HL-60 (cell line): ENCODE measurements around the gene TBX2.

Experiments used
- DNase-seq, 2 experiments: peaks; one replicate each; pipeline ENCODE4 v3.0.0-alpha.2; 2010 to 2020; ENCODE audit warnings: low read depth in 1 of 2, low spot score in 1 of 2
- H3K27ac ChIP-seq: fragments of 250-450 bp; sonication (Bioruptor Pico); replicated peaks from 2 replicates; pipeline ENCODE4 v1.5.1; 2020; ENCODE audit warnings: mild to moderate bottlenecking, moderate library complexity
- H3K27me3 ChIP-seq: fragments of 250-450 bp; sonication (Bioruptor Pico); 2 replicates; pipeline ENCODE4 v1.5.1; 2021; ENCODE audit warnings: mild to moderate bottlenecking, moderate library complexity; ENCODE audit not compliant: insufficient read depth, poor library complexity, severe bottlenecking
- H3K4me3 ChIP-seq: replicated peaks from 2 replicates; pipeline ENCODE4 v1.5.1; 2011; ENCODE audit warnings: mild to moderate bottlenecking, control low read depth, low read length; ENCODE audit not compliant: insufficient read depth
- CTCF ChIP-seq: IDR thresholded peaks from one replicate; pipeline ENCODE4 v1.5.1; 2011; ENCODE audit warnings: low read length, control low read depth, inconsistent platforms; ENCODE audit not compliant: insufficient read depth
- GABPA ChIP-seq: IDR thresholded peaks from 2 replicates; pipeline ENCODE4 v1.6.1; 2012; ENCODE audit warnings: low read depth
- POLR2AphosphoS5 ChIP-seq: IDR thresholded peaks from 2 replicates; pipeline ENCODE4 v1.6.1; 2012; ENCODE audit warnings: low read depth
- SPI1 ChIP-seq: IDR thresholded peaks from 2 replicates; pipeline ENCODE4 v1.6.1; 2012; ENCODE audit warnings: low read depth, mild to moderate bottlenecking, borderline replicate concordance
- TF ChIP-seq, protein P1 (sequence below): IDR thresholded peaks from 2 replicates; pipeline ENCODE4 v1.6.1; 2012; ENCODE audit warnings: low read depth; ENCODE audit not compliant: insufficient replicate concordance

The TBX2 gene

DNA sequence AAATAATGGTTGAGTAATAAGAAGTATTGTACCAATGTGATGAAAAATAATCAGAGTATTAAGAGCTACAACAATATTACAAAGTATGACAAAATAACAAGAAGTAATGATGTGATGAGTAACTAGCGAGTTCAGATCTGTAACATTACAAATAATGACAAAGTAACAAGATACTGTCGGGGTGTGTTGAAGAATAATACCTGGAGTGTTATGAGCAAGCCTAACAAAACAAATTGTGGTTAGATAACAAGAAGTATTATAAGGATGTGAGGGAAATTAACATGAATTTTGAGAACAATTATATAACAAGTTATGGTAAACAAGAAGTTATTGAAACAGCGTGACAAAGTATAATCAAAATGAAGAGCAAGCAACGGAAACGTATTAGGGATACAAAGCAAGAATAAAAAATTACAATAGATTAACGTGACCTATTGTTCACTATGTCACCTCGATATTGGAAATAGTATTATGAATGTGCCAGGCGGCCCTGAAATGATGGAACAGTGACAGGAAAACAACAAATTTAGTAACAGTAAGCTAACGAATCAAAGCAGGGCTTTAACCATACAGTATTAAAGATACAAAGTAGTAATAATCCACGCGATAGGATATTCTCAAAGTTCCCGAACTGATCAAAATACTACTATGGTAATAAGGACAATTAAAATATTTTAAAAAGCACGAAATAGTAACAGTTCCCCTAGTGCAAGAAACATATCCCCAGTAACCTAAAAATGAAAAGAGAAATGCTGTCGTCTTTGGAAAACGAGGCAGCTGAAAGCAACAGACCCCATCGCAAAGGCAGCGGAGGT lies 54.1 kb downstream of the TBX2 start:
- H3K27ac ChIP-seq = no peak overlapping the region

GRCh38 chr17:61454381-61455323 lies 55.0 kb downstream of the TBX2 start:
- TF ChIP-seq GABPA (no peak), CTCF (no peak), SPI1 (no peak), POLR2AphosphoS5 (no peak)
- TF ChIP-seq, protein P1, sequence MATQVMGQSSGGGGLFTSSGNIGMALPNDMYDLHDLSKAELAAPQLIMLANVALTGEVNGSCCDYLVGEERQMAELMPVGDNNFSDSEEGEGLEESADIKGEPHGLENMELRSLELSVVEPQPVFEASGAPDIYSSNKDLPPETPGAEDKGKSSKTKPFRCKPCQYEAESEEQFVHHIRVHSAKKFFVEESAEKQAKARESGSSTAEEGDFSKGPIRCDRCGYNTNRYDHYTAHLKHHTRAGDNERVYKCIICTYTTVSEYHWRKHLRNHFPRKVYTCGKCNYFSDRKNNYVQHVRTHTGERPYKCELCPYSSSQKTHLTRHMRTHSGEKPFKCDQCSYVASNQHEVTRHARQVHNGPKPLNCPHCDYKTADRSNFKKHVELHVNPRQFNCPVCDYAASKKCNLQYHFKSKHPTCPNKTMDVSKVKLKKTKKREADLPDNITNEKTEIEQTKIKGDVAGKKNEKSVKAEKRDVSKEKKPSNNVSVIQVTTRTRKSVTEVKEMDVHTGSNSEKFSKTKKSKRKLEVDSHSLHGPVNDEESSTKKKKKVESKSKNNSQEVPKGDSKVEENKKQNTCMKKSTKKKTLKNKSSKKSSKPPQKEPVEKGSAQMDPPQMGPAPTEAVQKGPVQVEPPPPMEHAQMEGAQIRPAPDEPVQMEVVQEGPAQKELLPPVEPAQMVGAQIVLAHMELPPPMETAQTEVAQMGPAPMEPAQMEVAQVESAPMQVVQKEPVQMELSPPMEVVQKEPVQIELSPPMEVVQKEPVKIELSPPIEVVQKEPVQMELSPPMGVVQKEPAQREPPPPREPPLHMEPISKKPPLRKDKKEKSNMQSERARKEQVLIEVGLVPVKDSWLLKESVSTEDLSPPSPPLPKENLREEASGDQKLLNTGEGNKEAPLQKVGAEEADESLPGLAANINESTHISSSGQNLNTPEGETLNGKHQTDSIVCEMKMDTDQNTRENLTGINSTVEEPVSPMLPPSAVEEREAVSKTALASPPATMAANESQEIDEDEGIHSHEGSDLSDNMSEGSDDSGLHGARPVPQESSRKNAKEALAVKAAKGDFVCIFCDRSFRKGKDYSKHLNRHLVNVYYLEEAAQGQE = no peak
- no peak overlapping the region for H3K27ac ChIP-seq
- H3K27me3 ChIP-seq = peaks cover 89% of the 10 kb centered on the region
- DNase-seq = no peak
- no peak overlapping the region for H3K4me3 ChIP-seq

More for the DNA sequence above, 54.1 kb downstream of the TBX2 start:
- H3K27me3 ChIP-seq = peaks cover 84% of the 10 kb centered on the region
- DNase-seq = no peak
- no peak overlapping the region for H3K4me3 ChIP-seq
- no peak for TF ChIP-seq GABPA
- TF ChIP-seq, protein P1 = no peak
- TF ChIP-seq CTCF = no peak
- no peak for TF ChIP-seq POLR2AphosphoS5
- TF ChIP-seq SPI1 = no peak

- DNase-seq = no peak
- TF ChIP-seq CTCF = no peak
- no peak for TF ChIP-seq GABPA
- TF ChIP-seq SPI1 = no peak
- TF ChIP-seq, protein P1 = no peak
- no peak for TF ChIP-seq POLR2AphosphoS5
- no peak overlapping the region for H3K4me3 ChIP-seq
- H3K27me3 ChIP-seq = peaks cover 92% of the 10 kb centered on the region
- no peak overlapping the region for H3K27ac ChIP-seq
Observed at GRCh38 chr17:61455324-61456060, 55.8 kb downstream of the TBX2 start.
